Esophagus squamous epithelium (tissue), 5 donors: ENCODE results near the gene RAPGEF4. TPM values are rescaled to one million over a fixed set of nuclear protein-coding genes. Genes with fewer than 3 reads are reported as not detected.

ENCODE experiments used
- DNase-seq: peaks from one replicate; lab custom pipeline; 2025; lab: John Stamatoyannopoulos, UW
- H3K27ac ChIP-seq, 4 donors: fragments of 200-600 bp; sonication (generic); one replicate each; pipeline ENCODE4 v1.5.1; 2016 to 2019; ENCODE audit warnings: mild to moderate bottlenecking in 1 of 4
- H3K27me3 ChIP-seq, 4 donors: fragments of 200-600 bp; sonication (generic); 1 replicate in 3 of 4; 2 replicates in 1 of 4; pipeline versions ENCODE4 v1.5.1 to v1.6.0; 2017 to 2021; ENCODE audit warnings: antibody characterized with exemption in 1 of 4
- H3K36me3 ChIP-seq, 3 donors: fragments of 200-600 bp; sonication (generic); one replicate each; pipeline ENCODE4 v1.5.1; 2016 to 2019
- H3K4me1 ChIP-seq, 3 donors: fragments of 200-600 bp; sonication (generic); one replicate each; pipeline ENCODE4 v1.5.1; 2017 to 2019
- H3K4me3 ChIP-seq, 4 donors: fragments of 200-600 bp; sonication (generic); 1 replicate in 3 of 4; 2 replicates in 1 of 4; pipeline ENCODE4 v1.5.1; 2016 to 2019; ENCODE audit warnings: mild to moderate bottlenecking in 2 of 4, moderate library complexity in 1 of 4
- H3K9me3 ChIP-seq, 3 donors: fragments of 200-600 bp; sonication (generic); one replicate each; pipeline ENCODE4 v1.5.1; 2016 to 2019
- POLR2A ChIP-seq, 4 donors: fragments of 450-650 bp; IDR thresholded peaks; one replicate each; pipeline ENCODE4 v1.6.1; 2017; ENCODE audit warnings: antibody characterized with exemption in 4 of 4, mild to moderate bottlenecking in 4 of 4, moderate library complexity in 3 of 4
- WGBS, 2 donors: methylation state at CpG; one replicate each; pipeline ENCODE4 v1.1.5; 2018; 5-methylcytosine and 5-hydroxymethylcytosine counted together
- intact Hi-C: fragments of 100-400 bp; cut with DNase I; formaldehyde crosslinking; loops from one replicate; pipeline ENCODE4 v1.15.0; 2022
- total RNA-seq, 4 donors: library from RNA; depleted of rRNA; stranded (reverse); fragments of >200 nt; gene quantifications; one replicate each; pipeline ENCODE4 v1.1.0, GENCODE V29; 2016
- TF ChIP-seq, protein P1 (sequence below), 6 experiments: fragments of 450-650 bp in 4 of 6; fragments of 200-600 bp in 2 of 6; sonication (generic) in 2 of 6; IDR thresholded peaks; one replicate each; pipeline ENCODE4 v1.5.1; 2016 to 2019; ENCODE audit warnings: antibody characterized with exemption in 6 of 6, mild to moderate bottlenecking in 4 of 6, moderate library complexity in 4 of 6
- donor health status: DM: yes; HTN: yes; CAD: no.

RAPGEF4 gene
- 10 to 100 TPM in 1 of 4 donors, 1 to 10 TPM in 3; 2.6 to 11.1 (median 2.9) TPM for total RNA-seq

DNA sequence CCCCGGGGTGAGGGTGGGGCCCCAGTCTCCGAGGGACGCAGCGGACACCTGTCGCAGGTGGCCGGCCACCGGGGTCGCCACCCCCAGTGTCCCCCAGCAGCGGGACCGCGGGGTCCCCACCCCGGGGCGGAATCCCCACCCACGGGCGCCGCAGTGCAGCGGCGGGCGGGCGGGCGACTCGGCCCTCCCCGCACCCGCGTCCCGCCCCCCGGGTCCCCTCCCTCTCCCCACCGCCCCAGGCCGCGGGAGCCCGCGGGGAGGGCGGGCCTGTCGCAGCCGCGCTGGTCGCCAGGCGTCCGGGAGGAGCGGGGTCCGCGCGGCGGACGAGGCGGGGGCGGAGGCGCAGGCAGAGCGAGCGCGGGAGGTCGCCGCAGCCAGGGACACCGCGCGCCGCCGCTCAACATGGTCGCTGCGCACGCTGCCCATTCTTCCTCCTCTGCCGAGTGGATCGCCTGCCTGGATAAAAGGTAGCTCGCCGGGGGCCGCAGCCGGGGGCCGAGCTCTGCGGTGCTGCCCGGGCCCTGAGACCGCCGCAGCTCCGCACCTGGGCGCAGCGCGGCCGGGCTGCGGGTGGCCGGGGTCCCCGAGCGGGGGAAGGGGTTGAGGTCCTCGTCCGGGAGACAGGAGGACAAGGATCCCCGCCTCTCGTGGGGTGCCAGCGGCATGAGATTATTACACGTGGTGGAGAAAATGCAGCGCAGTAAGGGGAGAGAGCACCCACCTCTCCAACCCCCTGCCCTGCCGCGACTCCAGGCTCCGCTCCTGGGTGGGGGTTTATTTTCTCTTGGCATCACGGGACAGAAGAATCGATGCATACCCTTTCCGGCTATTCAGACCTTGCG lies at the start of gene RAPGEF4:
Gene RAPGEF4 (plus strand): TSS at position 264 of the 842 bp plus-strand sequence. CDS start 139 bp downstream, at position 403.
- Histone ChIP-seq H3K9me3 (no peaks in the 10 kb centered on the region), H3K27ac (peak within 1 kb of the TSS in 2 of 4 donors; percentile 21 to 52), H3K27me3 (peaks cover 0 to 46% (median 1%) of the 10 kb centered on the region in 4 donors), H3K4me3 (peak within 1 kb of the TSS; percentile 48 to 76 (median 61)), H3K36me3 (no peaks in the 10 kb centered on the region), H3K4me1 (peaks cover 0 to 19% (median 16%) of the 10 kb centered on the region in 3 donors)
- intact Hi-C loops, result no loop called here
- TF ChIP-seq, protein P1, sequence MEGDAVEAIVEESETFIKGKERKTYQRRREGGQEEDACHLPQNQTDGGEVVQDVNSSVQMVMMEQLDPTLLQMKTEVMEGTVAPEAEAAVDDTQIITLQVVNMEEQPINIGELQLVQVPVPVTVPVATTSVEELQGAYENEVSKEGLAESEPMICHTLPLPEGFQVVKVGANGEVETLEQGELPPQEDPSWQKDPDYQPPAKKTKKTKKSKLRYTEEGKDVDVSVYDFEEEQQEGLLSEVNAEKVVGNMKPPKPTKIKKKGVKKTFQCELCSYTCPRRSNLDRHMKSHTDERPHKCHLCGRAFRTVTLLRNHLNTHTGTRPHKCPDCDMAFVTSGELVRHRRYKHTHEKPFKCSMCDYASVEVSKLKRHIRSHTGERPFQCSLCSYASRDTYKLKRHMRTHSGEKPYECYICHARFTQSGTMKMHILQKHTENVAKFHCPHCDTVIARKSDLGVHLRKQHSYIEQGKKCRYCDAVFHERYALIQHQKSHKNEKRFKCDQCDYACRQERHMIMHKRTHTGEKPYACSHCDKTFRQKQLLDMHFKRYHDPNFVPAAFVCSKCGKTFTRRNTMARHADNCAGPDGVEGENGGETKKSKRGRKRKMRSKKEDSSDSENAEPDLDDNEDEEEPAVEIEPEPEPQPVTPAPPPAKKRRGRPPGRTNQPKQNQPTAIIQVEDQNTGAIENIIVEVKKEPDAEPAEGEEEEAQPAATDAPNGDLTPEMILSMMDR (IDR thresholded peaks at IDR 0.05), result no peak
- TF ChIP-seq POLR2A (IDR thresholded peaks at IDR 0.05), result no peak
- 0 to 5% methylated on average over 4 to 16 of the region's 95 CpGs for WGBS, 2 donors
- no peak for DNase-seq

DNA sequence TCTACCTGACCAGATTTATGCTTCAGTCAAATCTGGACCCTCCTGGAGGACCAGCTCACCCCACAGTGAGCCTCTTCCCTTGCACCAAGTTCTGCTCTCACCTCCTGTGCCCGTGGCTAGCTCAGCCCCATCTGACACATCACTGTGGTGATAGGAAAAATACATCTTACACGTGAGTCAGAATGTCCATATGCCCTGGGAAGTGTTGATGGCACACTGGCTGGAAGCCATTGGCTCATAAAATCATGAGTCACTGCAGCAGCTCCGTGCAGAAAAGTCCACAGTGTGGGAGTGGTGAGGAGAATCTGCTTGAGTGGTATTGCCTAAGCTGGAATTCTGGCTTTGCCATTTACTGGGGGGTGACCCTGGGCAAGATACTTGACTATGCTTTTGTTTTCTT lies 42.6 kb upstream of the RAPGEF4 start:
- Histone ChIP-seq H3K36me3 (no peaks in the 10 kb centered on the region), H3K27me3 (no peaks in the 10 kb centered on the region), H3K9me3 (no peaks in the 10 kb centered on the region), H3K27ac (peak overlapping the region in 1 of 4 donors; percentile 16), H3K4me1 (peaks cover 6 to 28% (median 11%) of the 10 kb centered on the region in 3 donors), H3K4me3 (no peak overlapping the region)
- no peak for TF ChIP-seq POLR2A (IDR thresholded peaks at IDR 0.05)
- TF ChIP-seq, protein P1 (IDR thresholded peaks at IDR 0.05), result no peak
- WGBS, 2 donors, result 0 to 4% methylated on average over 1 to 3 of the region's 3 CpGs
- intact Hi-C loops, result no loop called here
- DNase-seq, result no peak

DNA sequence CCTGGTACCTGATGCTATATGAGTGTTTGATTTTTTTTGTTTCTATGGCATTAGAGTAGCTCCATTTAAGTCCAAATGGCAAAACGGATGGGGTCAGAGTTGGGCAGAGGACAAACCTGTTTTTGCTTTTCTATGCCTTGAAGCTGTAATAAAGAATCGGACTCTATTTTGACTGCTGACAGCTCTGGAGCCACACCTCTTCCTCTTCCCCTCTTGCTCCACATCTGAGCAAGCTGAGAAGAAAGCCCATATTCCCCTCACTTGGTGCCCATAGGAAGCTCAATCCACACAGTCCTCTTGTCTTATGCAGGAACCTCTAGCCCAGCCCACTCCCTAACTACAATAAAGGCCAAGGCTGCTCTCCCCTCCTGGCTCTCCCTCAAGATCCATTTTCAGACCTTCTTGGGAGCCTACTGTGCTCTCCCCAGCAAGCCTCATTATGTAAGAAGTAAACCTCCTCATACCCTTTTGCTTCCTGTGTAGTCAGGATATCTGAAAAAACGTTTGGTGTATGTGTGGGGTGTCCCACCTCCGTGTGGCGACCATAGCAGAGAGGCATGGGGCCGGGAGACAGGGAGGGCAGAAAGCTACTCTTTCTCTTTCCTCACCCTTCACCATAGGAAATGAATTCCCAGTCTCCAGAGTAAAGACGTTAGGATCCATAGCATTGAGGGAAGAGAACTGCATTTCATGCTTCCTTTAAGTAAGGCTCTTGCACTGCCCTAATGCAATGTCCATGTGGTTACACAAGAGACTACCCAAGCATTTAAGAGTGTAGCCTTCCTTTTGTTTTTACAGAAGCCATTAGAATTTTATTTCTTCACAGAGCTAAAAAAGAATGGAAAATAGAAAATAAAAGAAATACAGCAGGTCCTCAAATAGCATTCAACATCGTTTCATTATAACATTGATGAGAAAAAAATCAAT lies 41.9 kb upstream of the RAPGEF4 start:
- Histone ChIP-seq H3K9me3 (no peaks in the 10 kb centered on the region), H3K36me3 (no peaks in the 10 kb centered on the region), H3K27ac (peak overlapping the region in 1 of 4 donors; percentile 16), H3K4me3 (no peak overlapping the region), H3K27me3 (no peaks in the 10 kb centered on the region), H3K4me1 (peaks cover 6 to 35% (median 11%) of the 10 kb centered on the region in 3 donors)
- intact Hi-C loops, result no loop called here
- TF ChIP-seq, protein P1 (IDR thresholded peaks at IDR 0.05), result no peak
- no peak for TF ChIP-seq POLR2A (IDR thresholded peaks at IDR 0.05)
- 30 to 53% methylated on average over 6 to 8 of the region's 8 CpGs for WGBS, 2 donors
- no peak for DNase-seq

DNA sequence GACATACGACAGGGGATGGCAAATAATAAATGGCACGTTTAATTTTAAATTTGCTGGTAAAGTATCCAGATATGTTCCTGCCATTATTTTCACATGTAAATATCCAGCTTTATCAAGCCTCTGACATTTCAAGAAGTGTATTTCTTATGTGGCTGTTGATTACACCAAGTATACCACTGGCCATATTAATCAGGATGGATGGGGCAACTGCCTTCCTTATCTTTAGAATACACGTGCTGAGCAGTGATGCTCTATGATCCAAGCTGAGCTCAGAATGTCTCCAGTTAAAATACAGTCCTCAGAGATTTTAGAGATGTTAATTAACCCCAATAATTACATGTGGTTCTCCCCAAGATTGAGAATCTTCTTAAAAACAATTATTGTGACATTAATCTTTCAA lies 38.3 kb upstream of the RAPGEF4 start:
- Histone ChIP-seq H3K4me3 (no peak overlapping the region), H3K4me1 (peaks cover 6 to 51% (median 11%) of the 10 kb centered on the region in 3 donors), H3K27me3 (no peaks in the 10 kb centered on the region), H3K9me3 (no peaks in the 10 kb centered on the region), H3K27ac (no peak overlapping the region), H3K36me3 (no peaks in the 10 kb centered on the region)
- 89 to 94% methylated on average over 3 of the region's 3 CpGs for WGBS, 2 donors
- intact Hi-C loops, result no loop called here
- TF ChIP-seq POLR2A (IDR thresholded peaks at IDR 0.05), result no peak
- TF ChIP-seq, protein P1 (IDR thresholded peaks at IDR 0.05), result no peak
- no peak for DNase-seq
